K562 (cell line): ENCODE results near the gene SLC35E3. TPM values are rescaled to one million over a fixed set of nuclear protein-coding genes. Genes with fewer than 3 reads are reported as not detected.

Experiments
- AFF1 ChIP-seq, 2 experiments: fragments of 450-650 bp; IDR thresholded peaks; 2 replicates each; pipeline ENCODE4 v1.6.1; 2018; ENCODE audit warnings: mild to moderate bottlenecking in 2 of 2, low read depth in 1 of 2; ENCODE audit not compliant: partially characterized antibody in 2 of 2
- EGR1 ChIP-seq: fragments of 450-650 bp; conservative IDR thresholded peaks from 2 replicates; pipeline ENCODE4 v1.6.1; 2017; ENCODE audit warnings: mild to moderate bottlenecking
- ELF2 ChIP-seq: fragments of 250-450 bp; sonication (Bioruptor Pico); IDR thresholded peaks from 2 replicates; pipeline ENCODE4 v1.5.0; 2021; ENCODE audit warnings: mild to moderate bottlenecking
- GTF2E2 ChIP-seq: fragments of 200-800 bp; sonication (Bioruptor generic); IDR thresholded peaks from 2 replicates; pipeline ENCODE4 v1.6.1; 2016; ENCODE audit warnings: missing genetic modification characterization, missing compliant biosample characterization
- ILF3 ChIP-seq: fragments of 450-650 bp; IDR thresholded peaks from 2 replicates; pipeline ENCODE4 v1.6.1; 2018; ENCODE audit warnings: antibody characterized with exemption, mild to moderate bottlenecking, moderate library complexity, borderline replicate concordance
- MAFF ChIP-seq: IDR thresholded peaks from 2 replicates; pipeline ENCODE4 v1.6.1; 2012; ENCODE audit warnings: low read length, improper control_type of control experiment
- NONO ChIP-seq, 2 experiments: fragments of 200-400 bp in 1 of 2; fragments of 450-650 bp in 1 of 2; formaldehyde crosslinking in 1 of 2; IDR thresholded peaks; 2 replicates each; pipeline ENCODE4 v1.6.1; 2017; ENCODE audit warnings: low read depth in 2 of 2, mild to moderate bottlenecking in 2 of 2, moderate library complexity in 2 of 2, low read length in 1 of 2
- PPARD ChIP-seq: fragments of 250-450 bp; sonication (Bioruptor Pico); IDR thresholded peaks from 2 replicates; pipeline ENCODE4 v1.8.0; 2022; ENCODE audit warnings: inconsistent platforms, mild to moderate bottlenecking, moderate library complexity
- SP1 ChIP-seq: sonication (generic); formaldehyde crosslinking; IDR thresholded peaks from 2 replicates; pipeline ENCODE4 v1.8.1; 2022; ENCODE audit warnings: mild to moderate bottlenecking, missing genetic modification reagents
- SP2 ChIP-seq: IDR thresholded peaks from 2 replicates; pipeline ENCODE4 v1.6.1; 2011; ENCODE audit warnings: mild to moderate bottlenecking, low read depth, low read length, moderate library complexity; ENCODE audit not compliant: poor library complexity, severe bottlenecking; ENCODE audit errors: extremely low read depth
- THRAP3 ChIP-seq: fragments of 450-650 bp; IDR thresholded peaks from 2 replicates; pipeline ENCODE4 v1.6.1; 2016; ENCODE audit warnings: mild to moderate bottlenecking, inconsistent platforms, borderline replicate concordance
- ZBTB49 ChIP-seq: sonication (generic); formaldehyde crosslinking; IDR thresholded peaks from 2 replicates; pipeline ENCODE4 v1.8.0; 2022; ENCODE audit warnings: missing genetic modification reagents, mild to moderate bottlenecking, borderline replicate concordance
- ZNF3 ChIP-seq: fragments of 250-450 bp; sonication (Bioruptor Pico); IDR thresholded peaks from 2 replicates; pipeline ENCODE4 v1.5.0; 2021; ENCODE audit warnings: mild to moderate bottlenecking, moderate library complexity
- polyA plus RNA-seq, 8 experiments: library from polyadenylated mRNA; depleted of rRNA in 4 of 8; stranded (reverse) in 5 of 8; unstranded in 3 of 8; fragments of >200 nt; fragmentation: Nextera tagmentation in 2 of 8; fragmentation: Illumina TruSeq in 1 of 8; extraction: Ambion mirVana in 2 of 8; extraction: Trizol in 1 of 8; gene quantifications; 2 replicates each; pipeline versions ENCODE4 v1.2.1 to v1.2.3, GENCODE V29; 2011 to 2014; ENCODE audit warnings: inconsistent platforms in 1 of 8, missing spikeins in 1 of 8
- total RNA-seq, 7 experiments: library from RNA; depleted of rRNA in 6 of 7; stranded (reverse); fragments of >200 nt in 6 of 7; fragmentation: Illumina TruSeq in 2 of 7; extraction: Trizol in 2 of 7; gene quantifications; 2 replicates each; pipeline versions ENCODE4 v1.2.1 to v1.2.3, GENCODE V29; 2011 to 2021; ENCODE audit warnings: low replicate concordance in 1 of 7
- TF ChIP-seq, protein P1 (sequence below), 2 experiments: fragments of 450-650 bp in 1 of 2; sonication (generic) in 1 of 2; formaldehyde crosslinking in 1 of 2; IDR thresholded peaks in 1 of 2; conservative IDR thresholded peaks in 1 of 2; 2 replicates each; pipeline versions ENCODE4 v1.6.1 to v1.8.1; 2016 to 2023; ENCODE audit warnings: mild to moderate bottlenecking in 2 of 2, moderate library complexity in 2 of 2, inconsistent platforms in 1 of 2, missing genetic modification reagents in 1 of 2
- TF ChIP-seq, protein P2 (sequence below): fragments of 250-450 bp; sonication (Bioruptor Pico); IDR thresholded peaks from 2 replicates; pipeline ENCODE4 v1.5.0; 2022; ENCODE audit warnings: mild to moderate bottlenecking
- TF ChIP-seq, protein P3 (sequence below): fragments of 450-650 bp; IDR thresholded peaks from 2 replicates; pipeline ENCODE4 v1.6.1; 2016; ENCODE audit warnings: borderline replicate concordance

Gene SLC35E3
- total and polyA plus RNA-seq, 9 of the 15 experiments (the other 6 are each of a cell fraction or from before 2014, with no cell fraction given) = 1.2 to 5.9 (median 3.8) TPM

DNA sequence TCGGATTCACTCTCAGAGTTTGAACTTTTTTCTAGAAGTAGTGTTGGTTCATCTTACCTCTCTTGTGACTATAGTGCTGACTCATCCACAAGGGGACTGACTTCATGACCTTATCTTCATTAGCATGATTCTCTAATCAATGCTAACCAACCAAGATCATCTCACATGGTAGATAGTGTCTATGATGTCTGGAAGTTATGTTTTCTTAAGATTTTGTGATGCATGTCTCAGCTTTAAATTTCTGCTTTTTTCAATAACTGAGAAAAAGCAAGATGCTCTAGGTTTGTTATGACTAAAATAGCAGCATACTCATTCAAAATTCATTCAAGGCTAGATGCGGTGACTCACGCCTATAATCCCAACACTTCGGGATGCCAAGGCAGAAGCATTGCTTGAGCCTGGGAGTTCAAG lies 12.3 kb upstream of the SLC35E3 start (continued):
- no peak for TF ChIP-seq ELF2 (CRISPR knock-in tag)
- no peak for TF ChIP-seq AFF1 (IDR thresholded peaks at IDR 0.05; ENCODE audit: low read depth in 1 of 2, partially characterized antibody in 2 of 2)
- TF ChIP-seq THRAP3 = no peak
- TF ChIP-seq MAFF = peak; percentile 75; the same call in 1 of the 2 replicates
- TF ChIP-seq, protein P1, sequence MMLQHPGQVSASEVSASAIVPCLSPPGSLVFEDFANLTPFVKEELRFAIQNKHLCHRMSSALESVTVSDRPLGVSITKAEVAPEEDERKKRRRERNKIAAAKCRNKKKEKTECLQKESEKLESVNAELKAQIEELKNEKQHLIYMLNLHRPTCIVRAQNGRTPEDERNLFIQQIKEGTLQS (IDR thresholded peaks at IDR 0.05) = peak; percentile 53; the same call in 1 of the 2 replicates
- TF ChIP-seq, protein P1 (CRISPR knock-in tag; conservative IDR thresholded peaks at IDR 0.05) = no peak
- TF ChIP-seq, protein P2, sequence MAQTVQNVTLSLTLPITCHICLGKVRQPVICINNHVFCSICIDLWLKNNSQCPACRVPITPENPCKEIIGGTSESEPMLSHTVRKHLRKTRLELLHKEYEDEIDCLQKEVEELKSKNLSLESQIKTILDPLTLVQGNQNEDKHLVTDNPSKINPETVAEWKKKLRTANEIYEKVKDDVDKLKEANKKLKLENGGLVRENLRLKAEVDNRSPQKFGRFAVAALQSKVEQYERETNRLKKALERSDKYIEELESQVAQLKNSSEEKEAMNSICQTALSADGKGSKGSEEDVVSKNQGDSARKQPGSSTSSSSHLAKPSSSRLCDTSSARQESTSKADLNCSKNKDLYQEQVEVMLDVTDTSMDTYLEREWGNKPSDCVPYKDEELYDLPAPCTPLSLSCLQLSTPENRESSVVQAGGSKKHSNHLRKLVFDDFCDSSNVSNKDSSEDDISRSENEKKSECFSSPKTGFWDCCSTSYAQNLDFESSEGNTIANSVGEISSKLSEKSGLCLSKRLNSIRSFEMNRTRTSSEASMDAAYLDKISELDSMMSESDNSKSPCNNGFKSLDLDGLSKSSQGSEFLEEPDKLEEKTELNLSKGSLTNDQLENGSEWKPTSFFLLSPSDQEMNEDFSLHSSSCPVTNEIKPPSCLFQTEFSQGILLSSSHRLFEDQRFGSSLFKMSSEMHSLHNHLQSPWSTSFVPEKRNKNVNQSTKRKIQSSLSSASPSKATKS (CRISPR knock-in tag) = no peak
- TF ChIP-seq PPARD (CRISPR knock-in tag) = no peak
- no peak for TF ChIP-seq SP2
- TF ChIP-seq ILF3 = no peak
- TF ChIP-seq EGR1 = no peak
- TF ChIP-seq ZNF3 (CRISPR knock-in tag) = no peak
- no peak for TF ChIP-seq GTF2E2 (tag)
- TF ChIP-seq ZBTB49 (CRISPR knock-in tag) = no peak
- TF ChIP-seq, protein P3, sequence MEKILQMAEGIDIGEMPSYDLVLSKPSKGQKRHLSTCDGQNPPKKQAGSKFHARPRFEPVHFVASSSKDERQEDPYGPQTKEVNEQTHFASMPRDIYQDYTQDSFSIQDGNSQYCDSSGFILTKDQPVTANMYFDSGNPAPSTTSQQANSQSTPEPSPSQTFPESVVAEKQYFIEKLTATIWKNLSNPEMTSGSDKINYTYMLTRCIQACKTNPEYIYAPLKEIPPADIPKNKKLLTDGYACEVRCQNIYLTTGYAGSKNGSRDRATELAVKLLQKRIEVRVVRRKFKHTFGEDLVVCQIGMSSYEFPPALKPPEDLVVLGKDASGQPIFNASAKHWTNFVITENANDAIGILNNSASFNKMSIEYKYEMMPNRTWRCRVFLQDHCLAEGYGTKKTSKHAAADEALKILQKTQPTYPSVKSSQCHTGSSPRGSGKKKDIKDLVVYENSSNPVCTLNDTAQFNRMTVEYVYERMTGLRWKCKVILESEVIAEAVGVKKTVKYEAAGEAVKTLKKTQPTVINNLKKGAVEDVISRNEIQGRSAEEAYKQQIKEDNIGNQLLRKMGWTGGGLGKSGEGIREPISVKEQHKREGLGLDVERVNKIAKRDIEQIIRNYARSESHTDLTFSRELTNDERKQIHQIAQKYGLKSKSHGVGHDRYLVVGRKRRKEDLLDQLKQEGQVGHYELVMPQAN = no peak
- TF ChIP-seq NONO (IDR thresholded peaks at IDR 0.05; ENCODE audit: low read depth in 2 of 2, low read length in 1 of 2) = no peak
- no peak for TF ChIP-seq SP1
